IPS-18a (cell line): ENCODE results near the gene GALNTL6.

Source experiments
- H3K27ac ChIP-seq: one replicate; pipeline ENCODE4 v1.5.1; 2013; ENCODE audit warnings: low read length
- H3K27me3 ChIP-seq: one replicate; pipeline ENCODE4 v1.6.1; 2013; ENCODE audit warnings: mild to moderate bottlenecking, low read length; ENCODE audit not compliant: control insufficient read depth, insufficient read depth
- H3K36me3 ChIP-seq: one replicate; pipeline ENCODE4 v1.6.1; 2013; ENCODE audit warnings: low read depth, low read length; ENCODE audit not compliant: control insufficient read depth
- H3K4me1 ChIP-seq: one replicate; pipeline ENCODE4 v1.6.1; 2013; ENCODE audit warnings: low read depth, low read length; ENCODE audit not compliant: control insufficient read depth
- H3K4me3 ChIP-seq: one replicate; pipeline ENCODE4 v1.5.1; 2013; ENCODE audit warnings: low read length
- H3K9ac ChIP-seq: one replicate; pipeline ENCODE4 v1.6.1; 2013; ENCODE audit warnings: mild to moderate bottlenecking, low read length, moderate library complexity
- H3K9me3 ChIP-seq: one replicate; pipeline ENCODE4 v1.6.1; 2013; ENCODE audit warnings: low read depth, low read length; ENCODE audit not compliant: control insufficient read depth

The GALNTL6 gene

GRCh38 chr4:172578712-172579111, 765.5 kb downstream of the GALNTL6 start:
- Histone ChIP-seq H3K27ac (no peak overlapping the region), H3K4me1 (no peaks in the 10 kb centered on the region), H3K27me3 (no peaks in the 10 kb centered on the region), H3K9me3 (peaks cover 4% of the 10 kb centered on the region), H3K9ac (no peak overlapping the region), H3K4me3 (no peak overlapping the region), H3K36me3 (no peaks in the 10 kb centered on the region)

GRCh38 chr4:172584816-172585215, 771.6 kb downstream of the GALNTL6 start:
- H3K27ac ChIP-seq = no peak overlapping the region
- H3K36me3 ChIP-seq = no peaks in the 10 kb centered on the region
- no peaks in the 10 kb centered on the region for H3K27me3 ChIP-seq
- H3K9ac ChIP-seq = no peak overlapping the region
- peaks cover 4% of the 10 kb centered on the region for H3K9me3 ChIP-seq
- H3K4me3 ChIP-seq = no peak overlapping the region
- no peaks in the 10 kb centered on the region for H3K4me1 ChIP-seq

GRCh38 chr4:172596206-172596605, 783.0 kb downstream of the GALNTL6 start:
- no peaks in the 10 kb centered on the region for H3K4me1 ChIP-seq

GRCh38 chr4:172599554-172599953, 786.4 kb downstream of the GALNTL6 start:
- Histone ChIP-seq H3K36me3 (no peaks in the 10 kb centered on the region), H3K4me1 (no peaks in the 10 kb centered on the region), H3K4me3 (no peak overlapping the region), H3K9me3 (no peaks in the 10 kb centered on the region), H3K27ac (no peak overlapping the region), H3K9ac (no peak overlapping the region), H3K27me3 (no peaks in the 10 kb centered on the region)

More at GRCh38 chr4:172596206-172596605, 783.0 kb downstream of the GALNTL6 start:
- Histone ChIP-seq H3K27ac (no peak overlapping the region), H3K36me3 (no peaks in the 10 kb centered on the region), H3K27me3 (no peaks in the 10 kb centered on the region), H3K9ac (no peak overlapping the region), H3K4me3 (no peak overlapping the region), H3K9me3 (no peaks in the 10 kb centered on the region)

- Histone ChIP-seq H3K4me1 (no peaks in the 10 kb centered on the region), H3K27ac (no peak overlapping the region), H3K9me3 (no peaks in the 10 kb centered on the region), H3K4me3 (no peak overlapping the region), H3K36me3 (no peaks in the 10 kb centered on the region), H3K9ac (no peak overlapping the region), H3K27me3 (no peaks in the 10 kb centered on the region)
These were observed 788.0 kb downstream of the GALNTL6 start for GRCh38 chr4:172601195-172601594.

GRCh38 chr4:172619218-172619617, 806.0 kb downstream of the GALNTL6 start:
- H3K4me1 ChIP-seq = no peaks in the 10 kb centered on the region
- H3K27me3 ChIP-seq = no peaks in the 10 kb centered on the region
- H3K9me3 ChIP-seq = no peaks in the 10 kb centered on the region
- H3K4me3 ChIP-seq = no peak overlapping the region
- H3K36me3 ChIP-seq = no peaks in the 10 kb centered on the region
- H3K27ac ChIP-seq = no peak overlapping the region
- H3K9ac ChIP-seq = no peak overlapping the region

GRCh38 chr4:172619798-172620197, 806.6 kb downstream of the GALNTL6 start:
- H3K36me3 ChIP-seq = no peaks in the 10 kb centered on the region
- H3K27ac ChIP-seq = no peak overlapping the region
- H3K27me3 ChIP-seq = no peaks in the 10 kb centered on the region
- H3K9me3 ChIP-seq = no peaks in the 10 kb centered on the region
- no peak overlapping the region for H3K9ac ChIP-seq
- H3K4me1 ChIP-seq = no peaks in the 10 kb centered on the region
- H3K4me3 ChIP-seq = no peak overlapping the region

- Histone ChIP-seq H3K9ac (no peak overlapping the region), H3K27me3 (no peaks in the 10 kb centered on the region), H3K36me3 (no peaks in the 10 kb centered on the region), H3K27ac (no peak overlapping the region), H3K4me3 (no peak overlapping the region), H3K4me1 (no peaks in the 10 kb centered on the region), H3K9me3 (no peaks in the 10 kb centered on the region)
These were observed 815.1 kb downstream of the GALNTL6 start for GRCh38 chr4:172628263-172628662.

- no peaks in the 10 kb centered on the region for H3K4me1 ChIP-seq
- H3K27me3 ChIP-seq = no peaks in the 10 kb centered on the region
- no peaks in the 10 kb centered on the region for H3K9me3 ChIP-seq
- H3K9ac ChIP-seq = no peak overlapping the region
- H3K4me3 ChIP-seq = no peak overlapping the region
- no peak overlapping the region for H3K27ac ChIP-seq
- no peaks in the 10 kb centered on the region for H3K36me3 ChIP-seq
These were observed 817.1 kb downstream of the GALNTL6 start for GRCh38 chr4:172630280-172630679.

- no peak overlapping the region for H3K27ac ChIP-seq
- H3K4me3 ChIP-seq = no peak overlapping the region
- no peak overlapping the region for H3K9ac ChIP-seq
- H3K36me3 ChIP-seq = no peaks in the 10 kb centered on the region
- H3K4me1 ChIP-seq = no peaks in the 10 kb centered on the region
- no peaks in the 10 kb centered on the region for H3K27me3 ChIP-seq
- no peaks in the 10 kb centered on the region for H3K9me3 ChIP-seq
These were observed 818.6 kb downstream of the GALNTL6 start for GRCh38 chr4:172631832-172632231.

GRCh38 chr4:172648471-172648870, 835.3 kb downstream of the GALNTL6 start:
- Histone ChIP-seq H3K9me3 (no peaks in the 10 kb centered on the region), H3K27me3 (no peaks in the 10 kb centered on the region), H3K36me3 (no peaks in the 10 kb centered on the region), H3K27ac (no peak overlapping the region), H3K4me3 (no peak overlapping the region), H3K9ac (no peak overlapping the region), H3K4me1 (peaks cover 15% of the 10 kb centered on the region)

- H3K27ac ChIP-seq = no peak overlapping the region
- no peak overlapping the region for H3K9ac ChIP-seq
- H3K4me3 ChIP-seq = no peak overlapping the region
- H3K27me3 ChIP-seq = no peaks in the 10 kb centered on the region
- H3K9me3 ChIP-seq = no peaks in the 10 kb centered on the region
- H3K36me3 ChIP-seq = no peaks in the 10 kb centered on the region
- peaks cover 15% of the 10 kb centered on the region for H3K4me1 ChIP-seq
These were observed 835.9 kb downstream of the GALNTL6 start for GRCh38 chr4:172649143-172649542.
